IMR-90 (cell line): Measurements from ENCODE around the gene CBY1. TPM values are rescaled to one million over a fixed set of nuclear protein-coding genes. Genes with fewer than 3 reads are reported as not detected.

Source experiments
- ATAC-seq: fragments of 200-7000 bp; cut with Tn5 transposase; 2 replicates; pipeline ENCODE4 v1.9.1; 2020; ENCODE audit warnings: low read depth, mild to moderate bottlenecking, moderate library complexity
- BruUV-seq: library from RNA; stranded (reverse); fragments of 400-500 nt; replicated peaks from 2 replicates; lab custom pipeline; 2021; lab: Mats Ljungman, UMichigan
- CTCF ChIA-PET: fragments of 300-600 bp; formaldehyde crosslinking; extraction: SDS; loops from one replicate; lab custom pipeline; 2021; ENCODE audit warnings: antibody characterized with exemption; lab: Yijun Ruan, JAX
- POLR2A ChIA-PET: fragments of 300-600 bp; sonication (Branson Sonifier 250); formaldehyde crosslinking; loops from one replicate; lab custom pipeline; 2022; ENCODE audit warnings: antibody characterized with exemption; ENCODE audit not compliant: unreplicated experiment; lab: Charles Lee
- DNase-seq: peaks from one replicate; pipeline ENCODE4 v3.0.0; 2013
- H2AFZ ChIP-seq: replicated peaks from 2 replicates; pipeline ENCODE3; 2013; ENCODE audit warnings: low read length, mild to moderate bottlenecking; ENCODE audit not compliant: poor library complexity
- H2AK5ac ChIP-seq: 2 replicates; pipeline ENCODE4 v1.6.1; 2013; ENCODE audit warnings: low read depth, low read length, inconsistent platforms
- H2AK9ac ChIP-seq: replicated peaks from 2 replicates; pipeline ENCODE3; 2013; ENCODE audit warnings: mild to moderate bottlenecking, low read depth, low read length, moderate library complexity; ENCODE audit not compliant: poor library complexity
- H2BK120ac ChIP-seq: 2 replicates; pipeline ENCODE4 v1.6.1; 2013; ENCODE audit warnings: low read depth, low read length, inconsistent platforms
- H2BK15ac ChIP-seq: 3 replicates; pipeline ENCODE4 v1.6.1; 2013; ENCODE audit warnings: low read depth, low read length, inconsistent platforms
- H2BK20ac ChIP-seq: 2 replicates; pipeline ENCODE4 v1.6.1; 2013; ENCODE audit warnings: low read depth, mild to moderate bottlenecking, inconsistent platforms, low read length, moderate library complexity
- H2BK5ac ChIP-seq: 2 replicates; pipeline ENCODE4 v1.6.1; 2013; ENCODE audit warnings: mild to moderate bottlenecking, low read depth, low read length, inconsistent platforms; ENCODE audit not compliant: poor library complexity, severe bottlenecking
- H3K14ac ChIP-seq: replicated peaks from 2 replicates; pipeline ENCODE4 v1.6.1; 2013; ENCODE audit warnings: low read depth, low read length, inconsistent platforms
- H3K18ac ChIP-seq: 2 replicates; pipeline ENCODE4 v1.6.1; 2013; ENCODE audit warnings: low read depth, low read length, control low read depth
- H3K23ac ChIP-seq: 2 replicates; pipeline ENCODE4 v1.6.1; 2013; ENCODE audit warnings: low read depth, low read length, inconsistent platforms
- H3K27ac ChIP-seq: 2 replicates; pipeline ENCODE4 v1.5.1; 2013; ENCODE audit warnings: mild to moderate bottlenecking, control low read depth, low read length; ENCODE audit not compliant: insufficient read depth
- H3K27me3 ChIP-seq: 2 replicates; pipeline ENCODE4 v1.6.1; 2013; ENCODE audit warnings: low read length; ENCODE audit not compliant: control insufficient read depth, insufficient read depth
- H3K36me3 ChIP-seq: 2 replicates; pipeline ENCODE4 v1.6.1; 2013; ENCODE audit warnings: low read length, mixed read lengths; ENCODE audit not compliant: control insufficient read depth, insufficient read depth
- H3K4ac ChIP-seq: 2 replicates; pipeline ENCODE4 v1.6.1; 2013; ENCODE audit warnings: low read depth, low read length, inconsistent platforms
- H3K4me1 ChIP-seq: 2 replicates; pipeline ENCODE4 v1.6.1; 2013; ENCODE audit warnings: low read length, mixed read lengths; ENCODE audit not compliant: control insufficient read depth, insufficient read depth
- H3K4me2 ChIP-seq: 2 replicates; pipeline ENCODE4 v1.6.1; 2013; ENCODE audit warnings: low read depth, mild to moderate bottlenecking, control low read depth, low read length, moderate library complexity
- H3K4me3 ChIP-seq: 2 replicates; pipeline ENCODE4 v1.5.1; 2013; ENCODE audit warnings: low read depth, mild to moderate bottlenecking, control low read depth, low read length, moderate library complexity; ENCODE audit not compliant: insufficient read depth
- H3K56ac ChIP-seq: 2 replicates; pipeline ENCODE4 v1.6.1; 2013; ENCODE audit warnings: low read length, inconsistent platforms; ENCODE audit not compliant: insufficient read depth; ENCODE audit errors: extremely low read depth
- H3K79me1 ChIP-seq, 2 experiments: 2 replicates each; pipeline ENCODE4 v1.6.1; 2013; ENCODE audit warnings: low read length in 2 of 2, inconsistent platforms in 1 of 2, low read depth in 1 of 2
- H3K9ac ChIP-seq: 2 replicates; pipeline ENCODE4 v1.6.1; 2013; ENCODE audit warnings: low read depth, low read length, control low read depth
- H3K9me1 ChIP-seq: 2 replicates; pipeline ENCODE4 v1.6.1; 2013; ENCODE audit warnings: low read length, inconsistent platforms; ENCODE audit not compliant: insufficient read depth
- H3K9me3 ChIP-seq: 2 replicates; pipeline ENCODE4 v1.6.1; 2013; ENCODE audit warnings: low read length; ENCODE audit not compliant: control insufficient read depth, insufficient read depth
- H4K20me1 ChIP-seq: 2 replicates; pipeline ENCODE4 v1.6.1; 2013; ENCODE audit warnings: low read length, inconsistent platforms; ENCODE audit not compliant: insufficient read depth
- H4K5ac ChIP-seq: 2 replicates; pipeline ENCODE4 v1.6.1; 2013; ENCODE audit warnings: mild to moderate bottlenecking, low read depth, low read length, control low read depth
- H4K8ac ChIP-seq, 2 experiments: 2 replicates each; pipeline ENCODE4 v1.6.1; 2013; ENCODE audit warnings: low read depth in 2 of 2, low read length in 2 of 2, control low read depth in 1 of 2, inconsistent platforms in 1 of 2
- H4K91ac ChIP-seq: 2 replicates; pipeline ENCODE4 v1.6.1; 2013; ENCODE audit warnings: low read depth, low read length, inconsistent platforms; ENCODE audit not compliant: insufficient read depth
- ELK1 ChIP-seq: fragments of 150-350 bp; IDR thresholded peaks from 2 replicates; pipeline ENCODE4 v1.6.1; 2016; ENCODE audit warnings: low read depth, mild to moderate bottlenecking, low read length, moderate library complexity, borderline replicate concordance
- MXI1 ChIP-seq: IDR thresholded peaks from 2 replicates; pipeline ENCODE4 v1.6.1; 2012; ENCODE audit warnings: low read depth, mild to moderate bottlenecking, low read length, moderate library complexity, borderline replicate concordance
- POLR2A ChIP-seq: IDR thresholded peaks from 2 replicates; pipeline ENCODE4 v1.6.1; 2012; ENCODE audit warnings: mild to moderate bottlenecking, low read depth, low read length
- WGBS, 2 experiments: methylation state at CpG; one replicate each; pipeline versions ENCODE4 v1.1.5 to v1.1.7; 2013; ENCODE audit warnings: missing lambda C conversion rate in 2 of 2; ENCODE audit not compliant: insufficient read length in 1 of 2; ENCODE audit errors: extremely low coverage in 2 of 2; 5-methylcytosine and 5-hydroxymethylcytosine counted together
- dilution Hi-C: fragments of 300-500 bp; cut with HindIII; formaldehyde crosslinking; loops from one replicate; pipeline ENCODE4 v1.14.3; 2018; ENCODE audit warnings: low sequenced_read_pairs; ENCODE audit not compliant: unreplicated experiment
- in situ Hi-C: fragments of 300-500 bp; cut with MboI; formaldehyde crosslinking; loops from 3 replicates; pipeline ENCODE4 v1.14.3; 2019; ENCODE audit warnings: low sequenced_read_pairs, inconsistent platforms, mixed read lengths
- intact Hi-C: fragments of 100-400 bp; cut with micrococcal nuclease; formaldehyde crosslinking; loops from 2 replicates; pipeline ENCODE4 v1.10.0; 2022
- polyA plus RNA-seq, 3 experiments: library from polyadenylated mRNA; depleted of rRNA; stranded (reverse); fragments of >200 nt; gene quantifications; 2 replicates each; pipeline ENCODE4 v1.2.3, GENCODE V29; 2012; ENCODE audit warnings: low replicate concordance in 1 of 3
- total RNA-seq: library from RNA; depleted of rRNA; stranded (reverse); fragments of >200 nt; gene quantifications from 2 replicates; pipeline ENCODE4 v1.2.3, GENCODE V29; 2012

CBY1 gene
- total and polyA plus RNA-seq, 2 of the 4 experiments (the other 2 are of a cell fraction), result 13.8 to 30.0 TPM

DNA sequence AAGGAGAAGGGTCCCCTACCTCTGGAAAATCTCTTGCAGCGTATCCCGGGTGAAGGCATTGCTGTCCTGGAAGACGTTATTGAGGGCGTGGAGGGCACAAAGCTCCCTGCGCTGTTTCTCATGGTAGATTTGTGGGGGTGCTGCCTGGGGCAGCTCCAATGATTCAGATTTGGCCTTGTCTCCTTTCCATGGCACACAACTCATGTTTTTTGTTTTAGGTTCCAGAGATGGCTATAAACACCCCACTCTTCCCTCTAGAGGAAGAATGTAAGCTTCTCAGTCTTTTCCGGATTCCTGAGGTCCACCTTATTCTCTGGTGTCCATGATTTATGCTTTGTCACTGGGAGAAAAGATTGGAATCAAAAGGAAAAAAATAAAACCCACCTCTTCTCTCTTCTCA, 43.3 kb downstream of the CBY1 start:
- DNase-seq (peak; percentile 62), ATAC-seq (peak; percentile 2; the same call in 1 of the 2 replicates)
- peak overlapping the region; percentile 63 for H3K27ac ChIP-seq
- peak overlapping the region; percentile 96 for H3K4me3 ChIP-seq
- H3K27me3 ChIP-seq, result no peaks in the 10 kb centered on the region
- H3K4me1 ChIP-seq, result peaks cover 12% of the 10 kb centered on the region
- peaks cover 2% of the 10 kb centered on the region; the same call in 1 of the 2 replicates for H3K36me3 ChIP-seq
- peaks cover 18 to 51% of the 10 kb centered on the region in 2 experiments for H3K79me1 ChIP-seq
- H4K5ac ChIP-seq, result no peak overlapping the region
- H2BK120ac ChIP-seq, result no peak overlapping the region
- no peak overlapping the region; the same call in 2 of the 3 replicates for H2BK15ac ChIP-seq
- peak overlapping the region; percentile 68 for H3K14ac ChIP-seq
- H3K9me1 ChIP-seq, result peaks cover 22% of the 10 kb centered on the region
- no peaks in the 10 kb centered on the region for H3K9me3 ChIP-seq
- TF ChIP-seq MXI1 (no peak), POLR2A (peak; percentile 17), ELK1 (no peak)
- no peak overlapping the region for H2AFZ ChIP-seq
- H3K23ac ChIP-seq, result peak overlapping the region; percentile 74
- ChIA-PET POLR2A (interaction anchor here (0.5 to 0.6 kb wide), 2 partner anchors 13 to 506 kb away, joined by 4 to 5 read pairs; no protein-coding TSS in a partner anchor), CTCF (interaction anchor here (0.9 to 1.1 kb wide), 2 partner anchors 18 to 648 kb away, joined by 3 read pairs; partner anchors contain the start of gene TOMM22)
- H3K4ac ChIP-seq, result peak overlapping the region; percentile 92
- in situ Hi-C loops (no loop called here), intact Hi-C loops (loop anchor here (10.0 kb wide), 1 partner anchor 645 kb away; the partner anchor contains the start of gene PICK1), dilution Hi-C loops (no loop called here)
- peak overlapping the region; percentile 17; the same call in 1 of the 2 replicates for H3K18ac ChIP-seq
- H4K20me1 ChIP-seq, result peaks cover 13% of the 10 kb centered on the region; the same call in 1 of the 2 replicates
- peak overlapping the region; percentile 93 for H3K56ac ChIP-seq
- H4K8ac ChIP-seq, result peak overlapping the region; percentile 92 to 96; a peak in 3 of 4 replicates
- no peak overlapping the region for H2BK20ac ChIP-seq
- H2BK5ac ChIP-seq, result peak overlapping the region; percentile 88
- peak overlapping the region; percentile 85 for H2AK9ac ChIP-seq
- WGBS, 2 experiments, result 30% methylated on average over 2 of the region's 6 CpGs; no CpG with 5 or more reads in 1 of the 2 experiments
- peak overlapping the region; percentile 7; the same call in 1 of the 2 replicates for H2AK5ac ChIP-seq
- peak overlapping the region; percentile 100 for H3K4me2 ChIP-seq
- H4K91ac ChIP-seq, result peak overlapping the region; percentile 42
- peak overlapping the region; percentile 99 for H3K9ac ChIP-seq
- TSS peak; percentile 78 for BruUV-seq
